GM20431 (cell line): ENCODE measurements around the gene AATK.

Experiments used
- in situ Hi-C: fragments of 300-500 bp; cut with MseI, MboI; formaldehyde crosslinking; loops from one replicate; pipeline ENCODE4 v1.15.0; 2020; ENCODE audit warnings: low sequenced_read_pairs; ENCODE audit not compliant: unreplicated experiment

The AATK gene

GRCh38 chr17:81197831-81198490 lies 31.9 kb upstream of the AATK start:
- in situ Hi-C loops: no loop called here

DNA sequence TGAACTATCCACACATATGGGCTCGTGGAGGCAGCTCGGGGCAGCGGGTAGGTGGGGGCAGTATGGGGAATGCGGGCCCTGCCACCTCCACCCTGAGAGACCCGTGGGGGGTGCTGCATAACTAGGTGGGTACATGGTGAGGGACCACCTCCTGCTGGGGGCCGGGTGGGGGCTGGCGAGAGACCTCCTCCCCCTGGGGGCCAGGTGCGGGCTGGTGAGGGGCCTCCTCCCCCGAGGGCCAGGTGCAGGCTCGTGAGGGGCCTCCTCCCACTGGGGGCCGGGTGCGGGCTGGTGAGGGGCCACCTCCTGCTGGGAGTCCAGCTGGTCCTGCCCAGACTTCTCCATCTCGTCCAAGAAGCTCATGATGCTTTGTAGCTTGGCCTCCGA lies 31.4 kb upstream of the AATK start:
- in situ Hi-C loops: no loop called here

DNA sequence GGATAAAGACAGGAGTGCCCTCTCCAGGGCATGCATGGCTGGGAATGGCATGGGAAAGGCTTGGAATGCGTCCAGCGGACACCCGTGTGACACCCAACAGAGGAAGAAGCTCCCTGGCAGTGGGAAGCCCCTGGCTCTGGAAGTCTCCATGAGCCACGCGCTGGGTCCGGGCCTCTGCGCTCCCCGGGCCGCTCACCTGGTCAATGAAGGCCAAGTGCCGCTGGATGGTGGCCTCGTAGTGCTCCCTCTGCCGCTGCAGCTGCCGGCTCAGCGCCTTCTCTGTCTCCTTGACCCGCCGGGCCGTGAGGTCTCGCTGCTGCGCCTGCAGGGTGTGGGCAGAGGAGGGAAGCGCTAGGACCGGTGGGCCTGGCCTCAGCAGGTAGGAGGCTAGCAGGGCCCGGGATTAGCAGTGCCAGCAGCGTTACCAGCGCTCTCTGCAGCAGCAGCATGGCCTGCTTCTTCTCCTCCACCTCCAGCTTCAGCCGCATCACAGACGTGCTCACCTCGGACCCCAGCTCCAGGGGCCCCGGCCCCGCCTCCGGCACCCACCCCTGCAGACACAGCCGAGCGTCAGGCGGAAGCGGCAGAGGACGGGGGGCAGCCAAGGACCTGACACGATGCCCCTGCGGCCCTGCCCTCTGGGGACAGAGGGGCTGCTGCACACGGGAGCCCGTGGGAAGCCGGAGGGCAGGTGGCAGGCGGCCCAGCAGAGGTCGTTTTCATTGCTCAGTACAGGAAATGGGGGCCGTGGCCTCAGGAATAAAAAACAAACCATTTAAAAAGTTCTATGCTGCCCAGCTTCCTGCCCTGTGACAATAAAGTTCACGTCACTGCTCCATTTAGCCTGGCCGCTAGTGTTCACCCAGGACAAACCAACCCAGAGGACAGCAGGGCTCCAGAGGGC lies 30.7 kb upstream of the AATK start:
- in situ Hi-C loops: no loop called here

GRCh38 chr17:81195941-81196495 lies 30.0 kb upstream of the AATK start:
- in situ Hi-C loops: no loop called here

GRCh38 chr17:81194941-81195901 lies 29.2 kb upstream of the AATK start:
- in situ Hi-C loops: no loop called here

DNA sequence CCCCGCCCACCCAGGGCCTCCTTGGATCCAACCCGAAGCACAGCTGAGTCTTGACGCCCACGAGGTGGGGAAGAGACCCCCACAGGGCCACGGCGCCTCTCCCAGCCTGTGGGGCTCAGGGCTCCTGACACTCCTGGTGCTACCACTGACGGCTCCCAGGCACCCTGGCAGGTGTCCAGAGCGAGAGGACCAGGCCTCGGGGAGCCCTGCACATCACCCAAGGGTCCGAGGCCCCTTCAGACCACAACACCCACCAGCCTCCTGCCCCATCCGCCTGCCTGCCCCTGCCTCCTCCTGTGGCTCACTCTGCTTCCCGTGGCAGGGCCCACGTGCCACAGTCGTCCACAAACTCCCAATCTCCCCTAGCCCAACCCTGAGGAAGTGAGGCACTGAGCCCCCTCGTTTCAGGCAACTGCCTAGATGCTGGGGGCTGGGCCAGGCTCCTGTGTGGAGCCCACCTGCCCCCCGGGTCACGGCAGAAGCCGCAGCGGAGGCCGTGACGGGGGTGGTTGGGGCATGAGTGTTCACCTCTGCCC lies 28.3 kb upstream of the AATK start:
- in situ Hi-C loops: no loop called here

GRCh38 chr17:81193470-81194224 lies 27.6 kb upstream of the AATK start:
- in situ Hi-C loops: no loop called here

GRCh38 chr17:81193051-81193410 lies 27.0 kb upstream of the AATK start:
- in situ Hi-C loops: no loop called here

DNA sequence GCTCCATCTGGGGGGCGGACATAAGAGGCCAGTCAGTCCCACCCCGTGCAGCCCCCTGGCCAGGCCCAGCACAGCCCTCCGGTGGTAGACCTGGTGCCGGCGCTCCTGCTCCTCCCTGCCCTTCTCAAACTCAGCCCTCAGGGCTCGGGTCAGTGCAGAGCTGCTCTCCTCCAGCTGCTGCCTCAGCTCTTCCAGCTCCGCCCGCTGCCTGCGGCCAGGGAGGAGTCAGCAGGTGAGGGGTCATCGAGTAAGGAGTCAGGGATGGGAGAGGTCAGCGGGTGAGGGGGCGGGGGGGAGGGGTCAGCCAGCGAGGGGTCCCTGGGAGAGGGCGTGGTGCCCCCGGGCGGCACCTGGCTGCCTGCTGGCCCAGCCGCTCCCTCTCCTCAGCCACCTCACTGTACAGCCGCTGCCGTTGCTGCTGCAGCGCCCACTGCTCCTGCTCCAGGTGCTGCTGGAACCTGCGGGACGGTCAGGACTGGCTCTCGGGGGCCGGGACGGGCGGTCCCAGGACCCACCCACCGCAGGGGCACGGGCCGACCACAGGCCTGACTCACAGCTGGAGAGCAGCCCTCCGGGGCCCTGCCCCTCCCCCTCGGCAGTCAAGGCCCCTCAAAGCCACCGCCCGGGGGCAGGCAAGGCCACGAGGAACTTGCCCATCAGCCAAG lies 26.5 kb upstream of the AATK start:
- in situ Hi-C loops: no loop called here

- in situ Hi-C loops: no loop called here
These were observed 25.6 kb upstream of the AATK start for GRCh38 chr17:81191646-81192045.

DNA sequence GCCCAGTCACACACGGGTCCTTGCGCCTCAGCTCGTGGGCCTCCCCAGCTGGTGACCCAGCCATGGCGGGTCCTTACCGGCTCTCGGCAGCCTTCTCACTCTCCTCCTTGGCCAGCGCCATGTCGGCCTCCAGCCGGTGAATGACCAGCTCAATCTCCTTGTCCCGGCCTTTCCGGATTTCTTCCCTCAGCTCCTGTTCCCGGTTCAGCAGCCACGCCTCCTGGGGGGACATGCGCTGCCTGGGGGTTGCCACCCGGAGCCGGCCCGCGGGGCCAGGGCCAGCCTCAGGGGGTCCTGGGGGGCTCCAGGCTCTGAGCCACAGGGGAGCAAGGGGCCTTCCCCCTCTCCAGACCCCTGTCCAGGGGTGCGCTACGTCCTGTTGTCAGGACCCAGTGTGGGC lies 25.1 kb upstream of the AATK start:
- in situ Hi-C loops: no loop called here

GRCh38 chr17:81190591-81190990 lies 24.6 kb upstream of the AATK start:
- in situ Hi-C loops: no loop called here

- in situ Hi-C loops: no loop called here
These were observed 23.9 kb upstream of the AATK start for GRCh38 chr17:81189670-81190530.

GRCh38 chr17:81189016-81189415 lies 23.0 kb upstream of the AATK start:
- in situ Hi-C loops: no loop called here

DNA sequence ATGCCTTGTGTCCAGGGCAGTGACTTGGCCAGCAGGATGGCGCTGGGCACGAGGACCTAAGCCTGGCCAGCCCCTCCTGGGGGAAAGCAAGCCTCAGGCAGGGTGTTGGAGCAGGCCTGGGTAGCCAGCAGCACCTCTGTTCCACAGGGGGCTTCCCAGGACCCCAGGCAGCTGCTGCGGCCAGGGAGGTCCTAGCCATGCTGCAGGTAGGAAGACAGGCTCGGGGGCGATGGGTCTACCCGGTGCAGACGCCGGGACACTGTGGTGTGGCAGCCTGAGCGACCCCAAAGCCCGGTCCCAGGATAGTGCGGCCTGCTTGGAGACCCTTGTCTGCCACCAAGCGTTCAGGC lies 22.4 kb upstream of the AATK start:
- in situ Hi-C loops: no loop called here

- in situ Hi-C loops: no loop called here
These were observed 21.8 kb upstream of the AATK start for GRCh38 chr17:81187586-81188490.

- in situ Hi-C loops: no loop called here
These were observed 21.1 kb upstream of the AATK start for GRCh38 chr17:81187120-81187519.
